Measurements from ENCODE around the gene SLC8B1. TPM values are rescaled to one million over a fixed set of nuclear protein-coding genes. Genes with fewer than 3 reads are reported as not detected.

The SLC8B1 gene
- total RNA-seq, 1 experiment from 2014 or later: 13.0 TPM

GRCh38 chr12:113361574-113362370 is 26.9 kb upstream of the SLC8B1 start:
- Histone ChIP-seq H3K4me1 (peaks cover 10% of the 10 kb centered on the region), H3K36me3 (ENCODE audit: control insufficient read depth, insufficient read depth, low read length) (no peaks in the 10 kb centered on the region), H3K4me3 (ENCODE audit: low read depth, low read length) (no peak overlapping the region), H3K27me3 (replicated peaks; ENCODE audit: control insufficient read depth, insufficient read depth, low read length) (no peaks in the 10 kb centered on the region), H3K9me3 (no peaks in the 10 kb centered on the region)
- no peaks in the 10 kb centered on the region for H3K27me3 Mint-ChIP-seq (ENCODE audit: insufficient read depth, unreplicated experiment)
- POLR2A ChIA-PET: no interaction called here
- CTCF ChIA-PET: no interaction called here
- TF ChIP-seq CTCF (IDR thresholded peaks at IDR 0.05; ENCODE audit: insufficient read depth in 1 of 2, low read depth in 1 of 2, low read length in 1 of 2, severe bottlenecking in 1 of 2, unreplicated experiment in 1 of 2): no peak
- H3K36me3 Mint-ChIP-seq (ENCODE audit: insufficient read depth, unreplicated experiment): peaks cover 8% of the 10 kb centered on the region
- peaks cover 5% of the 10 kb centered on the region for H3K4me1 Mint-ChIP-seq (ENCODE audit: low read depth, unreplicated experiment)
- intact Hi-C loops (cut with micrococcal nuclease; ENCODE audit: unreplicated experiment): no loop called here
- no peaks in the 10 kb centered on the region for H3K9me3 Mint-ChIP-seq (ENCODE audit: unreplicated experiment)
- no peak overlapping the region for H3K4me3 Mint-ChIP-seq (ENCODE audit: unreplicated experiment)
- no TSS peak for BruUV-seq (replicated peaks)
- no peak for DNase-seq
- no peak overlapping the region for H3K27ac Mint-ChIP-seq (ENCODE audit: unreplicated experiment)

DNA sequence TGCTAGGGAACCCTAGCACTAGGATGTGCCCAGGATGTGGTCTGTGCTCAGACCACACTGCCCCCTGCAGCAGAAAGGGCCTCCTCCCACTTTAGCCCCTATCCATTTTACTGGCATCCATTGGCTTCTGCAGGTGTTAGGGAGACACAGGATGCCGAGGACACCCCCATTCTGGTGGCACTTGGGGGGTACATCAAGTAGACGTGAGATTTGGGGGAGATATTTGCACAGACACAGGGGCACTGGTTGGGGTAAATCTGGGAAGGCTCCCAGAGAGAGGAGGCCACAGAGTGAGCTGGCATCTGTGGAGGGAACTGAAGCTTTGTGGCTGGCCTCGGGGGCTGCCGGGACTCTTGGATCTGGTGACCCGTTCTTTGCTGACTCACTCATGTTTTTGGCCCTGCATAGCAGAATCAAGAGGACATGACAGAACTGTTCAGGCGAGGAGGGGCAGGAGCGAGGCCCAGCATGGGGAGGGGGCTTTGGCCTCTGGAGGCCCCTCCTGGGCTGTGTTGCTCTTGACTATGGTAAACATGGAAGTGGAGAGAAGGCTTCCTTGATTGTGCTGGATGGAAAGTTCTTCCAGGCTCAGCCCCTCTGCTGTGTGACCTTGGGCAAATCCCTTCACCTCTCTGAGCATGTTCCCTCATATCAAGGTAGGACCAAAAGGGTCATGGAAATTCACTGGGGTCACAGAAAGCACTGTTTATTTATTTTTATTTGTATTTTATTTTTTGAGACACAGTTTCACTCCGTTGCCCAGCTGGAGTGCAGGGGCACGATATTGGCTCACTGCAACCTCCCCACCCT is 25.2 kb upstream of the SLC8B1 start:
- ChIA-PET CTCF (no interaction called here), POLR2A (interaction anchor here (0.6 kb wide), 1 partner anchor 175 kb away, joined by 3 read pairs; the partner anchor contains the start of gene RITA1)
- H3K36me3 ChIP-seq (ENCODE audit: control insufficient read depth, insufficient read depth, low read length): no peaks in the 10 kb centered on the region
- peaks cover 10% of the 10 kb centered on the region for H3K4me1 ChIP-seq
- Mint-ChIP-seq H3K4me1 (ENCODE audit: low read depth, unreplicated experiment) (peaks cover 13% of the 10 kb centered on the region), H3K9me3 (ENCODE audit: unreplicated experiment) (no peaks in the 10 kb centered on the region), H3K27ac (ENCODE audit: unreplicated experiment) (no peak overlapping the region), H3K36me3 (ENCODE audit: insufficient read depth, unreplicated experiment) (peaks cover 8% of the 10 kb centered on the region), H3K4me3 (ENCODE audit: unreplicated experiment) (peak overlapping the region; percentile 78), H3K27me3 (ENCODE audit: insufficient read depth, unreplicated experiment) (no peaks in the 10 kb centered on the region)
- H3K27me3 ChIP-seq (replicated peaks; ENCODE audit: control insufficient read depth, insufficient read depth, low read length): no peaks in the 10 kb centered on the region
- H3K9me3 ChIP-seq: no peaks in the 10 kb centered on the region
- TSS peak; percentile 31 for BruUV-seq (replicated peaks)
- H3K4me3 ChIP-seq (ENCODE audit: low read depth, low read length): no peak overlapping the region
- intact Hi-C loops (cut with micrococcal nuclease; ENCODE audit: unreplicated experiment): loop anchor here (2.0 to 5.0 kb wide), 2 partner anchors 47 to 163 kb away; no protein-coding TSS in a partner anchor
- DNase-seq: no peak
- TF ChIP-seq CTCF (IDR thresholded peaks at IDR 0.05; ENCODE audit: insufficient read depth in 1 of 2, low read depth in 1 of 2, low read length in 1 of 2, severe bottlenecking in 1 of 2, unreplicated experiment in 1 of 2): peak in 1 of 2 experiments; percentile 15

DNA sequence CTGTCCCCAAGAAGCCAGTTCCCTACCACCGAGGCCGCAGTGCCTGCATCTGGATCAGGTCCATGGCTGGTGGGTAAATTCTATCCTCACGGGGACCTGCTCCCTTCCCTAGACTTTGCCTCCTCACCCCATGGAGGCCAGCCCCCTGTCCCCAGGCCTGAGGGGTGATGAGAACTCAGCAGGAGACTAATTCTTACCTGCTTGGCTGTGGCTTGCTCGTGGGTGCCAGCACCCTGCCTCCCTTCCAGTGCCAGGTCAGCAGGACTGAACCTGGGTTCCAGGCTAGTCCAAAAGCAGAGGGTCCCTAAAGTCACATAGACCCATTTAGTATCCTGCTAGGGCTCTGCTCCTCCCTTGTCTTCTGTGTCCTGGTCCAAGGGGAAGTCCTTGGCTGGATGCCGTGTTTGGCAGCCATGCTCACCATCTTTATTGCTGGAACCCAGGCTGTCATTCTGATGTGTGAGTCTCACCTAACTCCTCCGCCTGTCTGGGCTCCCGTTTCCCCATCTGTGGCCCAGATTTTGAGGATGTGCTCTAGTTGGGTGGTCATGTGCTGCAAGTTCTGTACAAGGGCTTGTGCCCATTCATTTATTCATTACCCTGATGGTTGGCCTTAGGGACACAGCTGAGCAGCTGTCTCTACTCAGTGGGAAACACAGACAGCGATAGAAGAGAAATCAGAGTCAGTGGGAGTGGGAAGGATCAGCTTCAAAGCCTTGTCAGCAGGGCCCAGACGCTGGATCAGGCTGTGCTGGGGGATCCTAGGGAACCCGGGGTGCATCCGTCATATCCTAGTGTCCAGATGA is 24.4 kb upstream of the SLC8B1 start:
- Mint-ChIP-seq H3K9me3 (ENCODE audit: unreplicated experiment) (no peaks in the 10 kb centered on the region), H3K27me3 (ENCODE audit: insufficient read depth, unreplicated experiment) (no peaks in the 10 kb centered on the region), H3K4me3 (ENCODE audit: unreplicated experiment) (peak overlapping the region; percentile 78), H3K36me3 (ENCODE audit: insufficient read depth, unreplicated experiment) (peaks cover 8% of the 10 kb centered on the region), H3K4me1 (ENCODE audit: low read depth, unreplicated experiment) (peaks cover 13% of the 10 kb centered on the region), H3K27ac (ENCODE audit: unreplicated experiment) (peak overlapping the region; percentile 14)
- CTCF ChIA-PET: no interaction called here
- TF ChIP-seq CTCF (IDR thresholded peaks at IDR 0.05; ENCODE audit: insufficient read depth in 1 of 2, low read depth in 1 of 2, low read length in 1 of 2, severe bottlenecking in 1 of 2, unreplicated experiment in 1 of 2): no peak
- intact Hi-C loops (cut with micrococcal nuclease; ENCODE audit: unreplicated experiment): loop anchor here (2.0 to 5.0 kb wide), 2 partner anchors 47 to 162 kb away; no protein-coding TSS in a partner anchor
- POLR2A ChIA-PET: no interaction called here
- Histone ChIP-seq H3K36me3 (ENCODE audit: control insufficient read depth, insufficient read depth, low read length) (no peaks in the 10 kb centered on the region), H3K4me1 (peaks cover 10% of the 10 kb centered on the region), H3K9me3 (no peaks in the 10 kb centered on the region), H3K4me3 (ENCODE audit: low read depth, low read length) (peak overlapping the region; percentile 76), H3K27me3 (replicated peaks; ENCODE audit: control insufficient read depth, insufficient read depth, low read length) (no peaks in the 10 kb centered on the region)
- no TSS peak for BruUV-seq (replicated peaks)
- DNase-seq: no peak
